SK-N-SH (cell line): ENCODE measurements around the gene CRACR2A. TPM values are rescaled to one million over a fixed set of nuclear protein-coding genes. Genes with fewer than 3 reads are reported as not detected.

Experiments
- CTCF ChIA-PET: fragments of 300-600, 350-600 bp; formaldehyde crosslinking; extraction: SDS; loops from one replicate; lab custom pipeline; 2021; lab: Yijun Ruan, JAX
- POLR2A ChIA-PET: fragments of 350-600 bp; sonication (Branson Sonifier 250); formaldehyde crosslinking; extraction: SDS; loops from one replicate; lab custom pipeline; 2020; ENCODE audit warnings: antibody characterized with exemption, inconsistent platforms; lab: Yijun Ruan, JAX
- DNase-seq: peaks from one replicate; pipeline ENCODE4 v3.0.0; 2012
- H2AFZ ChIP-seq: fragments of 200-600 bp; sonication (generic); 2 replicates; pipeline ENCODE4 v1.8.1; 2016; ENCODE audit warnings: antibody characterized with exemption, mild to moderate bottlenecking, low read depth
- H3F3A ChIP-seq: fragments of 200-600 bp; sonication (generic); replicated peaks from 2 replicates; pipeline ENCODE3; 2016; ENCODE audit warnings: antibody characterized with exemption, mild to moderate bottlenecking; ENCODE audit not compliant: insufficient read depth
- H3K27ac ChIP-seq, 2 experiments: fragments of 200-500 bp in 1 of 2; fragments of 200-600 bp in 1 of 2; sonication (Bioruptor generic) in 1 of 2; sonication (generic), shearing (Covaris generic) in 1 of 2; 2 replicates each; pipeline versions ENCODE4 v1.5.1 to v1.6.1; 2014 to 2016; ENCODE audit warnings: low read depth in 2 of 2, inconsistent platforms in 1 of 2, low read length in 1 of 2, mild to moderate bottlenecking in 1 of 2, mixed read lengths in 1 of 2
- H3K27me3 ChIP-seq: fragments of 200-600 bp; sonication (generic), shearing (Covaris generic); 2 replicates; pipeline ENCODE4 v1.6.1; 2016; ENCODE audit warnings: mixed run types; ENCODE audit not compliant: insufficient read depth
- H3K36me3 ChIP-seq, 2 experiments: fragments of 200-500 bp in 1 of 2; fragments of 200-600 bp in 1 of 2; sonication (Bioruptor generic) in 1 of 2; sonication (generic) in 1 of 2; replicated peaks in 1 of 2; 2 replicates each; pipeline versions ENCODE3 to v1.5.1; 2014 to 2016; ENCODE audit warnings: low read length in 1 of 2, mild to moderate bottlenecking in 1 of 2; ENCODE audit not compliant: insufficient read depth in 2 of 2, control insufficient read depth in 1 of 2
- H3K4me1 ChIP-seq, 2 experiments: fragments of 200-500 bp in 1 of 2; fragments of 200-600 bp in 1 of 2; sonication (Bioruptor generic) in 1 of 2; sonication (generic), shearing (Covaris generic) in 1 of 2; 2 replicates each; pipeline versions ENCODE4 v1.5.1 to v1.6.1; 2014 to 2016; ENCODE audit warnings: low read depth in 1 of 2, low read length in 1 of 2, mixed run types in 1 of 2; ENCODE audit not compliant: insufficient read depth in 2 of 2, control insufficient read depth in 1 of 2
- H3K4me2 ChIP-seq: fragments of 200-600 bp; sonication (generic), shearing (Covaris generic); 2 replicates; pipeline ENCODE4 v1.6.1; 2017; ENCODE audit warnings: mixed run types
- H3K4me3 ChIP-seq, 2 experiments: fragments of 200-500 bp in 1 of 2; fragments of 200-600 bp in 1 of 2; sonication (Bioruptor generic) in 1 of 2; sonication (generic), shearing (Covaris generic) in 1 of 2; 2 replicates each; pipeline versions ENCODE4 v1.5.1 to v1.8.1; 2014 to 2016; ENCODE audit warnings: low read depth in 2 of 2, inconsistent platforms in 1 of 2, low read length in 1 of 2, mild to moderate bottlenecking in 1 of 2, mixed read lengths in 1 of 2, moderate library complexity in 1 of 2
- H3K79me2 ChIP-seq: fragments of 200-600 bp; sonication (generic); 2 replicates; pipeline ENCODE4 v1.8.1; 2017; ENCODE audit warnings: mild to moderate bottlenecking; ENCODE audit not compliant: insufficient read depth
- H3K9ac ChIP-seq: fragments of 200-600 bp; sonication (generic); 2 replicates; pipeline ENCODE4 v1.6.1; 2017; ENCODE audit warnings: mixed run types
- H3K9me2 ChIP-seq: fragments of 200-600 bp; sonication (generic); 2 replicates; pipeline ENCODE4 v1.6.1; 2017; ENCODE audit warnings: mixed run types
- H3K9me3 ChIP-seq: fragments of 200-600 bp; sonication (generic); 2 replicates; pipeline ENCODE4 v1.6.1; 2017; ENCODE audit warnings: mixed run types, mild to moderate bottlenecking, moderate library complexity
- H4K20me1 ChIP-seq: fragments of 200-600 bp; sonication (generic); 2 replicates; pipeline ENCODE4 v1.6.1; 2017; ENCODE audit warnings: mild to moderate bottlenecking, mixed run types; ENCODE audit not compliant: insufficient read depth
- ELF1 ChIP-seq: IDR thresholded peaks from 2 replicates; pipeline ENCODE4 v1.4.0; 2012
- EZH2phosphoT487 ChIP-seq: fragments of 200-600 bp; sonication (generic); IDR thresholded peaks from 2 replicates; pipeline ENCODE4 v1.6.1; 2017; ENCODE audit warnings: low read depth, mixed run types, mild to moderate bottlenecking, antibody characterized with exemption, moderate library complexity, borderline replicate concordance
- FOSL2 ChIP-seq: IDR thresholded peaks from 2 replicates; pipeline ENCODE4 v1.4.0; 2012; ENCODE audit warnings: low read depth, mild to moderate bottlenecking, moderate library complexity, borderline replicate concordance
- FOXM1 ChIP-seq: IDR thresholded peaks from 2 replicates; pipeline ENCODE4 v1.4.0; 2012; ENCODE audit warnings: low read depth, mild to moderate bottlenecking
- GATA2 ChIP-seq: sonication (generic); formaldehyde crosslinking; IDR thresholded peaks from 2 replicates; pipeline ENCODE4 v1.5.0; 2020; ENCODE audit warnings: mild to moderate bottlenecking, missing genetic modification reagents
- MEF2A ChIP-seq: IDR thresholded peaks from 2 replicates; pipeline ENCODE4 v1.4.0; 2012; ENCODE audit warnings: low read depth, borderline replicate concordance
- NRF1 ChIP-seq: IDR thresholded peaks from 2 replicates; pipeline ENCODE4 v1.6.1; 2012; ENCODE audit warnings: low read depth, mild to moderate bottlenecking, low read length
- POLR2AphosphoS5 ChIP-seq: IDR thresholded peaks from 2 replicates; pipeline ENCODE4 v1.6.1; 2012; ENCODE audit warnings: low read depth, low read length
- RAD21 ChIP-seq: IDR thresholded peaks from 2 replicates; pipeline ENCODE4 v1.6.1; 2012; ENCODE audit warnings: mild to moderate bottlenecking, low read length
- RCOR1 ChIP-seq: fragments of 150-350 bp; IDR thresholded peaks from 2 replicates; pipeline ENCODE4 v1.6.1; 2017; ENCODE audit warnings: antibody characterized with exemption, low read length
- RFX5 ChIP-seq: IDR thresholded peaks from 2 replicates; pipeline ENCODE4 v1.6.1; 2012; ENCODE audit warnings: mild to moderate bottlenecking, improper control_type of control experiment, low read length
- RXRA ChIP-seq: IDR thresholded peaks from 2 replicates; pipeline ENCODE4 v1.4.0; 2012; ENCODE audit warnings: low read depth, mild to moderate bottlenecking, borderline replicate concordance
- SIN3A ChIP-seq: IDR thresholded peaks from 2 replicates; pipeline ENCODE4 v1.6.1; 2012; ENCODE audit warnings: low read depth, mild to moderate bottlenecking, low read length, moderate library complexity, borderline replicate concordance
- SMC3 ChIP-seq: IDR thresholded peaks from 2 replicates; pipeline ENCODE4 v1.6.1; 2012; ENCODE audit warnings: low read depth, low read length, improper control_type of control experiment
- TAF1 ChIP-seq: IDR thresholded peaks from 2 replicates; pipeline ENCODE4 v1.6.1; 2012; ENCODE audit warnings: low read depth, mild to moderate bottlenecking, low read length, moderate library complexity, borderline replicate concordance
- YY1 ChIP-seq: IDR thresholded peaks from 2 replicates; pipeline ENCODE4 v1.4.0; 2012; ENCODE audit warnings: low read depth, mild to moderate bottlenecking
- WGBS: methylation state at CpG from one replicate; pipeline ENCODE4 v1.1.6; 2017; ENCODE audit warnings: low lambda C conversion rate; 5-methylcytosine and 5-hydroxymethylcytosine counted together
- polyA plus RNA-seq, 3 experiments: library from polyadenylated mRNA; depleted of rRNA; stranded (reverse); fragments of >200 nt; gene quantifications; 2 replicates each; pipeline ENCODE4 v1.2.3, GENCODE V29; 2012
- TF ChIP-seq, protein P1 (sequence below): IDR thresholded peaks from 2 replicates; pipeline ENCODE4 v1.4.0; 2012; ENCODE audit warnings: low read depth, borderline replicate concordance
- TF ChIP-seq, protein P2 (sequence below): IDR thresholded peaks from 2 replicates; pipeline ENCODE4 v1.4.0; 2012; ENCODE audit warnings: low read depth
- TF ChIP-seq, protein P3 (sequence below): fragments of 200-600 bp; sonication (generic); IDR thresholded peaks from 2 replicates; pipeline ENCODE4 v1.6.1; 2017; ENCODE audit warnings: antibody characterized with exemption, mild to moderate bottlenecking, moderate library complexity
- TF ChIP-seq, protein P4 (sequence below): IDR thresholded peaks from 2 replicates; pipeline ENCODE4; 2012
- TF ChIP-seq, protein P5 (sequence below): fragments of 150-350 bp; IDR thresholded peaks from 2 replicates; pipeline ENCODE4 v1.6.1; 2016; ENCODE audit warnings: mild to moderate bottlenecking, low read depth, low read length

Gene CRACR2A
- polyA plus RNA-seq, 1 of the 3 experiments (the other 2 are of a cell fraction): 0.12 TPM

DNA sequence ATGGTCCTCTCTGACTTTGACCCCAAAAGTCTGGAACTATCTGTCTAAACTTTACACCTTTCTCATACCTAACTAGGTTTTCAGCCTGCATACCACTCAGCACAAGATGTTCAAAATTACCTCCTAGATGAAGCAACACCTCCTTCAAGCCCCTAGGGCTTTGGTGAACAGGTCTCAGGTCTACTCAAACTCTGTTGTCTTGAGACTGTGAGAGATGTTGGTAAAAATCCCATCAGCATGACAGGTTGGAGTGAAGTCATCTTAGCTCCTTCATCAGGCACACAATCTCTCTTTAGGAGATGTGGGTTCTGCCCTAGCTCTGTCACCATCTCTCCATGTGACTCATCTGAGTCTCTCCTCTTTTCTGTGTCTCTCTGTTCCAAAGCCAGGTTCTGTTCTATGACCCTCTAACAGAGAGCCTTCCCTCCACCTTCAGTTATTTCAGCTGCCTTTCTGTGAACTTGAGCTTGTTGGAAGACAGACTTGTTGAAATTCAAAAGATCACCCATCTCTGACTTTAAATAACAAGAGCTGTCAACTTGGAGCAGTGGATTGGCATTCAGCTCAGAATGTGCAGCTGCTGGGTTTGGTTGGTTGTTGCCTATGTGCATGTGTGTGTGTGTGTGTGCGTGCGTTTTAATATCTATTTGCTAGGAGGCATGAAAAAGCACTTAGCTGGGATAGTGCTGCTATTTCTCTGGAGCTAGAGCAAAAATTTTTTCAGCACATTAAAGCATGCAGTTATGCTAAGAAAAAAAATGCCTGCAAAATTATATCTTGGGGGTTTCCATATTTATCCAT, 130.7 kb downstream of the CRACR2A start:
- Histone ChIP-seq H2AFZ (no peak overlapping the region), H3K4me2 (no peak overlapping the region), H3K79me2 (no peaks in the 10 kb centered on the region), H3K9ac (no peak overlapping the region), H3K27ac (no peak overlapping the region), H3K9me3 (no peaks in the 10 kb centered on the region), H3F3A (no peaks in the 10 kb centered on the region), H3K27me3 (no peaks in the 10 kb centered on the region; the same call in 1 of the 2 replicates), H4K20me1 (no peaks in the 10 kb centered on the region), H3K4me1 (peaks cover 0 to 4% of the 10 kb centered on the region in 2 experiments; a peak in 1 of 4 replicates), H3K4me3 (no peak overlapping the region), H3K9me2 (no peaks in the 10 kb centered on the region), H3K36me3 (no peaks in the 10 kb centered on the region)
- no peak for DNase-seq
- WGBS: 79% methylated on average over 2 of the region's 2 CpGs
- CTCF ChIA-PET: interaction anchor here (1.0 to 3.4 kb wide), 4 partner anchors 10 to 322 kb away, joined by 3 to 11 read pairs (median 6); no protein-coding TSS in a partner anchor
- POLR2A ChIA-PET: no interaction called here
- TF ChIP-seq EZH2phosphoT487: no peak
- TF ChIP-seq GATA2 (CRISPR knock-in tag): no peak
- no peak for TF ChIP-seq MEF2A
- no peak for TF ChIP-seq RAD21
- no peak for TF ChIP-seq NRF1
- no peak for TF ChIP-seq SMC3
- TF ChIP-seq, protein P1, sequence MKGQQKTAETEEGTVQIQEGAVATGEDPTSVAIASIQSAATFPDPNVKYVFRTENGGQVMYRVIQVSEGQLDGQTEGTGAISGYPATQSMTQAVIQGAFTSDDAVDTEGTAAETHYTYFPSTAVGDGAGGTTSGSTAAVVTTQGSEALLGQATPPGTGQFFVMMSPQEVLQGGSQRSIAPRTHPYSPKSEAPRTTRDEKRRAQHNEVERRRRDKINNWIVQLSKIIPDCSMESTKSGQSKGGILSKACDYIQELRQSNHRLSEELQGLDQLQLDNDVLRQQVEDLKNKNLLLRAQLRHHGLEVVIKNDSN: no peak
- no peak for TF ChIP-seq TAF1
- TF ChIP-seq FOXM1: no peak
- no peak for TF ChIP-seq YY1
- TF ChIP-seq ELF1: no peak
- no peak for TF ChIP-seq FOSL2
- TF ChIP-seq RXRA: no peak
- no peak for TF ChIP-seq POLR2AphosphoS5
- TF ChIP-seq RFX5: no peak

DNA sequence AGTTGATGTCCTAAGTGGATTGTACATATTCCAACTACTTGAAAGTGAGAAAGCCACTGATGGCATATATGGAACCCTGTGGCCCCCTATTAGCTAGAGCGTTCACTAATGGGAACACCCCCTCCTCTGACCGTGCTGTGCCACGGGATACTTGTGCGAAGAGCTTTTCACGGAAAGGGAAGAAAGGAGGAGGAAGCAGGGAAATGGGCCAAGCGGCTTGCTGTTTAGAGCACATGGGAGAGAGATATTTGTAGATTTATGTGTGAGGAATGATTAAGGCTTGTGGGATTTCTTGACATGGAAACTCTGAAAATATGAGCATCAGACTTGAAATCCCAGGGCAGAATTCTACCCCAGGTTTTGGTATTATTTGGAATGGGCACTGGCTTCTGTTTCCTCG, 132.1 kb downstream of the CRACR2A start:
- Histone ChIP-seq H3K4me3 (no peak overlapping the region), H3F3A (no peaks in the 10 kb centered on the region), H3K9ac (no peak overlapping the region), H3K4me2 (no peak overlapping the region), H3K9me3 (no peaks in the 10 kb centered on the region), H2AFZ (no peak overlapping the region), H3K9me2 (no peaks in the 10 kb centered on the region), H3K27me3 (no peaks in the 10 kb centered on the region; the same call in 1 of the 2 replicates), H4K20me1 (no peaks in the 10 kb centered on the region), H3K27ac (no peak overlapping the region), H3K79me2 (no peaks in the 10 kb centered on the region), H3K4me1 (peaks cover 0 to 4% of the 10 kb centered on the region in 2 experiments; a peak in 1 of 4 replicates), H3K36me3 (no peaks in the 10 kb centered on the region)
- WGBS: 71% methylated on average over 7 of the region's 7 CpGs
- ChIA-PET POLR2A (no interaction called here), CTCF (no interaction called here)
- DNase-seq: no peak
- TF ChIP-seq, protein P2, sequence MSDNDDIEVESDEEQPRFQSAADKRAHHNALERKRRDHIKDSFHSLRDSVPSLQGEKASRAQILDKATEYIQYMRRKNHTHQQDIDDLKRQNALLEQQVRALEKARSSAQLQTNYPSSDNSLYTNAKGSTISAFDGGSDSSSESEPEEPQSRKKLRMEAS: no peak
- no peak for TF ChIP-seq FOSL2
- no peak for TF ChIP-seq POLR2AphosphoS5
- no peak for TF ChIP-seq RXRA
- no peak for TF ChIP-seq YY1
- no peak for TF ChIP-seq SIN3A
- TF ChIP-seq, protein P3, sequence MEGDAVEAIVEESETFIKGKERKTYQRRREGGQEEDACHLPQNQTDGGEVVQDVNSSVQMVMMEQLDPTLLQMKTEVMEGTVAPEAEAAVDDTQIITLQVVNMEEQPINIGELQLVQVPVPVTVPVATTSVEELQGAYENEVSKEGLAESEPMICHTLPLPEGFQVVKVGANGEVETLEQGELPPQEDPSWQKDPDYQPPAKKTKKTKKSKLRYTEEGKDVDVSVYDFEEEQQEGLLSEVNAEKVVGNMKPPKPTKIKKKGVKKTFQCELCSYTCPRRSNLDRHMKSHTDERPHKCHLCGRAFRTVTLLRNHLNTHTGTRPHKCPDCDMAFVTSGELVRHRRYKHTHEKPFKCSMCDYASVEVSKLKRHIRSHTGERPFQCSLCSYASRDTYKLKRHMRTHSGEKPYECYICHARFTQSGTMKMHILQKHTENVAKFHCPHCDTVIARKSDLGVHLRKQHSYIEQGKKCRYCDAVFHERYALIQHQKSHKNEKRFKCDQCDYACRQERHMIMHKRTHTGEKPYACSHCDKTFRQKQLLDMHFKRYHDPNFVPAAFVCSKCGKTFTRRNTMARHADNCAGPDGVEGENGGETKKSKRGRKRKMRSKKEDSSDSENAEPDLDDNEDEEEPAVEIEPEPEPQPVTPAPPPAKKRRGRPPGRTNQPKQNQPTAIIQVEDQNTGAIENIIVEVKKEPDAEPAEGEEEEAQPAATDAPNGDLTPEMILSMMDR: no peak
- TF ChIP-seq, protein P1: no peak
- TF ChIP-seq, protein P4, sequence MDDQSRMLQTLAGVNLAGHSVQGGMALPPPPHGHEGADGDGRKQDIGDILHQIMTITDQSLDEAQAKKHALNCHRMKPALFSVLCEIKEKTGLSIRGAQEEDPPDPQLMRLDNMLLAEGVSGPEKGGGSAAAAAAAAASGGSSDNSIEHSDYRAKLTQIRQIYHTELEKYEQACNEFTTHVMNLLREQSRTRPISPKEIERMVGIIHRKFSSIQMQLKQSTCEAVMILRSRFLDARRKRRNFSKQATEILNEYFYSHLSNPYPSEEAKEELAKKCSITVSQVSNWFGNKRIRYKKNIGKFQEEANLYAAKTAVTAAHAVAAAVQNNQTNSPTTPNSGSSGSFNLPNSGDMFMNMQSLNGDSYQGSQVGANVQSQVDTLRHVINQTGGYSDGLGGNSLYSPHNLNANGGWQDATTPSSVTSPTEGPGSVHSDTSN: no peak
- TF ChIP-seq, protein P5, sequence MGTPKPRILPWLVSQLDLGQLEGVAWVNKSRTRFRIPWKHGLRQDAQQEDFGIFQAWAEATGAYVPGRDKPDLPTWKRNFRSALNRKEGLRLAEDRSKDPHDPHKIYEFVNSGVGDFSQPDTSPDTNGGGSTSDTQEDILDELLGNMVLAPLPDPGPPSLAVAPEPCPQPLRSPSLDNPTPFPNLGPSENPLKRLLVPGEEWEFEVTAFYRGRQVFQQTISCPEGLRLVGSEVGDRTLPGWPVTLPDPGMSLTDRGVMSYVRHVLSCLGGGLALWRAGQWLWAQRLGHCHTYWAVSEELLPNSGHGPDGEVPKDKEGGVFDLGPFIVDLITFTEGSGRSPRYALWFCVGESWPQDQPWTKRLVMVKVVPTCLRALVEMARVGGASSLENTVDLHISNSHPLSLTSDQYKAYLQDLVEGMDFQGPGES: no peak
- TF ChIP-seq NRF1: no peak
- no peak for TF ChIP-seq RCOR1
